GM12878 (cell line): ENCODE measurements around the gene TGFBR1. TPM values are rescaled to one million over a fixed set of nuclear protein-coding genes. Genes with fewer than 3 reads are reported as not detected.

Source experiments
- BHLHE40 ChIP-seq, 2 experiments: fragments of 450-650 bp in 1 of 2; IDR thresholded peaks; 2 replicates each; pipeline ENCODE4 v1.6.1; 2011 to 2017; ENCODE audit warnings: low read depth in 2 of 2, borderline replicate concordance in 1 of 2, improper control_type of control experiment in 1 of 2, low read length in 1 of 2, mild to moderate bottlenecking in 1 of 2
- CBX3 ChIP-seq: fragments of 200-600 bp; sonication (generic); IDR thresholded peaks from 2 replicates; pipeline ENCODE4 v1.6.1; 2016; ENCODE audit warnings: low read depth, borderline replicate concordance
- EGR1 ChIP-seq, 2 experiments: IDR thresholded peaks; 1 replicate in 1 of 2; 2 replicates in 1 of 2; pipeline ENCODE4 v1.6.1; 2011 to 2012; ENCODE audit warnings: low read depth in 2 of 2, low read length in 2 of 2, borderline replicate concordance in 1 of 2, mild to moderate bottlenecking in 1 of 2, moderate library complexity in 1 of 2
- ETV6 ChIP-seq, 2 experiments: fragments of 450-650 bp in 1 of 2; IDR thresholded peaks in 1 of 2; conservative IDR thresholded peaks in 1 of 2; 2 replicates each; pipeline ENCODE4 v1.6.1; 2014; ENCODE audit warnings: antibody characterized with exemption in 1 of 2, borderline replicate concordance in 1 of 2, low read depth in 1 of 2, mild to moderate bottlenecking in 1 of 2, moderate library complexity in 1 of 2
- GATAD2B ChIP-seq: fragments of 450-650 bp; conservative IDR thresholded peaks from 2 replicates; pipeline ENCODE4 v1.6.1; 2017; ENCODE audit warnings: low read depth, mild to moderate bottlenecking, moderate library complexity
- HDGF ChIP-seq: fragments of 450-650 bp; IDR thresholded peaks from 2 replicates; pipeline ENCODE4 v1.6.1; 2016; ENCODE audit warnings: antibody characterized with exemption
- IRF4 ChIP-seq: IDR thresholded peaks from 2 replicates; pipeline ENCODE4 v1.6.1; 2011; ENCODE audit warnings: low read depth, low read length
- LARP7 ChIP-seq: fragments of 450-650 bp; IDR thresholded peaks from 2 replicates; pipeline ENCODE4 v1.6.1; 2017; ENCODE audit warnings: mild to moderate bottlenecking
- MTA2 ChIP-seq: fragments of 450-650 bp; IDR thresholded peaks from 2 replicates; pipeline ENCODE4 v1.6.1; 2016; ENCODE audit warnings: low read depth, mild to moderate bottlenecking, moderate library complexity
- RCOR1 ChIP-seq: conservative IDR thresholded peaks from 2 replicates; pipeline ENCODE4 v1.6.1; 2012; ENCODE audit warnings: low read depth, low read length, improper control_type of control experiment
- SMAD1 ChIP-seq: fragments of 450-650 bp; IDR thresholded peaks from 2 replicates; pipeline ENCODE4 v1.6.1; 2018; ENCODE audit warnings: mild to moderate bottlenecking, low read depth; ENCODE audit not compliant: partially characterized antibody
- SMAD5 ChIP-seq: IDR thresholded peaks from 2 replicates; pipeline ENCODE4 v1.6.1; 2016; ENCODE audit warnings: antibody characterized with exemption, low read depth
- SREBF1 ChIP-seq: IDR thresholded peaks from 2 replicates; pipeline ENCODE4 v1.6.1; 2012; ENCODE audit warnings: mild to moderate bottlenecking, low read length
- STAT1 ChIP-seq: fragments of 450-650 bp; conservative IDR thresholded peaks from 2 replicates; pipeline ENCODE4 v1.6.1; 2014; ENCODE audit warnings: antibody characterized with exemption, mild to moderate bottlenecking
- STAT3 ChIP-seq: IDR thresholded peaks from 2 replicates; pipeline ENCODE4 v1.6.1; 2011; ENCODE audit warnings: low read depth, low read length, improper control_type of control experiment
- SUZ12 ChIP-seq: fragments of 200-600 bp; sonication (generic); IDR thresholded peaks from one replicate; pipeline ENCODE4 v1.6.1; 2018; ENCODE audit warnings: antibody characterized with exemption, mild to moderate bottlenecking; ENCODE audit not compliant: unreplicated experiment
- TCF3 ChIP-seq: IDR thresholded peaks from 2 replicates; pipeline ENCODE4 v1.6.1; 2012; ENCODE audit warnings: low read depth, mild to moderate bottlenecking, low read length, borderline replicate concordance; ENCODE audit not compliant: insufficient read depth
- ZNF384 ChIP-seq: IDR thresholded peaks from 2 replicates; pipeline ENCODE4 v1.6.1; 2012; ENCODE audit warnings: low read depth, mild to moderate bottlenecking, low read length, improper control_type of control experiment, borderline replicate concordance
- polyA plus RNA-seq, 11 experiments: library from polyadenylated mRNA; depleted of rRNA in 4 of 11; unstranded in 6 of 11; stranded (reverse) in 5 of 11; fragments of >200 nt; fragmentation: Nextera tagmentation in 4 of 11; fragmentation: Illumina TruSeq in 1 of 11; extraction: Ambion mirVana in 4 of 11; extraction: Trizol in 1 of 11; gene quantifications; 1 replicate in 1 of 11; 2 replicates in 10 of 11; pipeline versions ENCODE4 v1.2.1 to v1.2.3, GENCODE V29; 2011 to 2016; ENCODE audit warnings: inconsistent platforms in 2 of 11, missing spikeins in 2 of 11, low read depth in 1 of 11
- total RNA-seq, 4 experiments: library from RNA; depleted of rRNA in 3 of 4; stranded (reverse); fragments of >200 nt in 3 of 4; fragmentation: Illumina TruSeq in 1 of 4; extraction: Trizol in 1 of 4; gene quantifications; 2 replicates each; pipeline versions ENCODE4 v1.2.1 to v1.2.3, GENCODE V29; 2013 to 2021
- TF ChIP-seq, protein P1 (sequence below): IDR thresholded peaks from 2 replicates; pipeline ENCODE4 v1.6.1; 2011; ENCODE audit warnings: low read depth, low read length, improper control_type of control experiment, borderline replicate concordance
- TF ChIP-seq, protein P2 (sequence below): fragments of 450-650 bp; IDR thresholded peaks from 2 replicates; pipeline ENCODE4 v1.6.1; 2018; ENCODE audit warnings: borderline replicate concordance, mild to moderate bottlenecking; ENCODE audit not compliant: partially characterized antibody
- TF ChIP-seq, protein P3 (sequence below): fragments of 450-650 bp; IDR thresholded peaks from 2 replicates; pipeline ENCODE4 v1.6.1; 2017; ENCODE audit warnings: mild to moderate bottlenecking, moderate library complexity
- TF ChIP-seq, protein P4 (sequence below): fragments of 150-350 bp; IDR thresholded peaks from 2 replicates; pipeline ENCODE4 v1.6.1; 2014; ENCODE audit warnings: mild to moderate bottlenecking, low read depth, low read length

The TGFBR1 gene
- total and polyA plus RNA-seq, 10 of the 15 experiments (the other 5 are each of a cell fraction or from before 2014, with no cell fraction given): 2.9 to 27.2 (median 16.6) TPM

DNA sequence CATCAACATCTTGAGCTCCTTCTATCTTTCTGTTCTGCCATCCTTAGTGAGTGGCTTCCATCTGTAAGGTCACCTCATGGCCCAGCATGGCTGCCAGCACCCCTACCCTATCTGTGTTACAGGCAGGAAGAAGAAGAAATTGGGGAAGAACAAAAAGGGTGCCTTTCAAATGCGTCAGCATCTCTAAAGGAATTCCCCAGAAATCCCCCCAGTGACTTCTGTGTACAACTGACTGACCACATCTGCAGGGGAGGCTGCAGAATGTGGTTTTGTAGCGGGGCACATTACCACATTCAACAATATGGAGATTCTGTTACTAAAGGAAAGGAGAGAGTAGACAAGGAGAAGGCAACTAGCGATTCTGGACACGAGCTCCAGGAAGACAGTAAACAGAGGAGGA is 76.7 kb downstream of the TGFBR1 start (continued):
- TF ChIP-seq EGR1 (IDR thresholded peaks at IDR 0.05; ENCODE audit: borderline replicate concordance in 1 of 2, low read depth in 2 of 2, low read length in 2 of 2) (0 out of 3 replicates have a peak, but pooled peaks of 1 of the 2 experiments have one; percentile 26), RCOR1 (no peak), GATAD2B (peak; percentile 88), HDGF (no peak), STAT3 (no peak), TCF3 (0 out of 2 replicates have a peak, but pooled peaks have one; percentile 59), LARP7 (no peak; the same call in 1 of the 2 replicates), MTA2 (peak; percentile 91; the same call in 1 of the 2 replicates), SMAD5 (no peak), ETV6 (conservative IDR thresholded peaks at IDR 0.05 in 1 of 2, IDR thresholded peaks at IDR 0.05 in 1 of 2; ENCODE audit: borderline replicate concordance in 1 of 2, low read depth in 1 of 2) (no peak; a peak in 2 of 4 replicates), SREBF1 (no peak), SUZ12 (no peak), SMAD1 (no peak), CBX3 (no peak), ZNF384 (no peak), IRF4 (peak; percentile 54; the same call in 1 of the 2 replicates), BHLHE40 (IDR thresholded peaks at IDR 0.05; ENCODE audit: borderline replicate concordance in 1 of 2, low read depth in 2 of 2, low read length in 1 of 2) (peak; percentile 75 to 77), STAT1 (no peak)
- TF ChIP-seq, protein P1, sequence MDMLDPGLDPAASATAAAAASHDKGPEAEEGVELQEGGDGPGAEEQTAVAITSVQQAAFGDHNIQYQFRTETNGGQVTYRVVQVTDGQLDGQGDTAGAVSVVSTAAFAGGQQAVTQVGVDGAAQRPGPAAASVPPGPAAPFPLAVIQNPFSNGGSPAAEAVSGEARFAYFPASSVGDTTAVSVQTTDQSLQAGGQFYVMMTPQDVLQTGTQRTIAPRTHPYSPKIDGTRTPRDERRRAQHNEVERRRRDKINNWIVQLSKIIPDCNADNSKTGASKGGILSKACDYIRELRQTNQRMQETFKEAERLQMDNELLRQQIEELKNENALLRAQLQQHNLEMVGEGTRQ: no peak
- TF ChIP-seq, protein P2, sequence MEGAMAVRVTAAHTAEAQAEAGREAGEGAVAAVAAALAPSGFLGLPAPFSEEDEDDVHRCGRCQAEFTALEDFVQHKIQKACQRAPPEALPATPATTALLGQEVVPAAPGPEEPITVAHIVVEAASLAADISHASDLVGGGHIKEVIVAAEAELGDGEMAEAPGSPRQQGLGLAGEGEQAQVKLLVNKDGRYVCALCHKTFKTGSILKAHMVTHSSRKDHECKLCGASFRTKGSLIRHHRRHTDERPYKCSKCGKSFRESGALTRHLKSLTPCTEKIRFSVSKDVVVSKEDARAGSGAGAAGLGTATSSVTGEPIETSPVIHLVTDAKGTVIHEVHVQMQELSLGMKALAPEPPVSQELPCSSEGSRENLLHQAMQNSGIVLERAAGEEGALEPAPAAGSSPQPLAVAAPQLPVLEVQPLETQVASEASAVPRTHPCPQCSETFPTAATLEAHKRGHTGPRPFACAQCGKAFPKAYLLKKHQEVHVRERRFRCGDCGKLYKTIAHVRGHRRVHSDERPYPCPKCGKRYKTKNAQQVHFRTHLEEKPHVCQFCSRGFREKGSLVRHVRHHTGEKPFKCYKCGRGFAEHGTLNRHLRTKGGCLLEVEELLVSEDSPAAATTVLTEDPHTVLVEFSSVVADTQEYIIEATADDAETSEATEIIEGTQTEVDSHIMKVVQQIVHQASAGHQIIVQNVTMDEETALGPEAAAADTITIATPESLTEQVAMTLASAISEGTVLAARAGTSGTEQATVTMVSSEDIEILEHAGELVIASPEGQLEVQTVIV: no peak
- TF ChIP-seq, protein P3, sequence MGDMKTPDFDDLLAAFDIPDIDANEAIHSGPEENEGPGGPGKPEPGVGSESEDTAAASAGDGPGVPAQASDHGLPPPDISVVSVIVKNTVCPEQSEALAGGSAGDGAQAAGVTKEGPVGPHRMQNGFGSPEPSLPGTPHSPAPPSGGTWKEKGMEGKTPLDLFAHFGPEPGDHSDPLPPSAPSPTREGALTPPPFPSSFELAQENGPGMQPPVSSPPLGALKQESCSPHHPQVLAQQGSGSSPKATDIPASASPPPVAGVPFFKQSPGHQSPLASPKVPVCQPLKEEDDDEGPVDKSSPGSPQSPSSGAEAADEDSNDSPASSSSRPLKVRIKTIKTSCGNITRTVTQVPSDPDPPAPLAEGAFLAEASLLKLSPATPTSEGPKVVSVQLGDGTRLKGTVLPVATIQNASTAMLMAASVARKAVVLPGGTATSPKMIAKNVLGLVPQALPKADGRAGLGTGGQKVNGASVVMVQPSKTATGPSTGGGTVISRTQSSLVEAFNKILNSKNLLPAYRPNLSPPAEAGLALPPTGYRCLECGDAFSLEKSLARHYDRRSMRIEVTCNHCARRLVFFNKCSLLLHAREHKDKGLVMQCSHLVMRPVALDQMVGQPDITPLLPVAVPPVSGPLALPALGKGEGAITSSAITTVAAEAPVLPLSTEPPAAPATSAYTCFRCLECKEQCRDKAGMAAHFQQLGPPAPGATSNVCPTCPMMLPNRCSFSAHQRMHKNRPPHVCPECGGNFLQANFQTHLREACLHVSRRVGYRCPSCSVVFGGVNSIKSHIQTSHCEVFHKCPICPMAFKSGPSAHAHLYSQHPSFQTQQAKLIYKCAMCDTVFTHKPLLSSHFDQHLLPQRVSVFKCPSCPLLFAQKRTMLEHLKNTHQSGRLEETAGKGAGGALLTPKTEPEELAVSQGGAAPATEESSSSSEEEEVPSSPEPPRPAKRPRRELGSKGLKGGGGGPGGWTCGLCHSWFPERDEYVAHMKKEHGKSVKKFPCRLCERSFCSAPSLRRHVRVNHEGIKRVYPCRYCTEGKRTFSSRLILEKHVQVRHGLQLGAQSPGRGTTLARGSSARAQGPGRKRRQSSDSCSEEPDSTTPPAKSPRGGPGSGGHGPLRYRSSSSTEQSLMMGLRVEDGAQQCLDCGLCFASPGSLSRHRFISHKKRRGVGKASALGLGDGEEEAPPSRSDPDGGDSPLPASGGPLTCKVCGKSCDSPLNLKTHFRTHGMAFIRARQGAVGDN: peak; percentile 90
- TF ChIP-seq, protein P4, sequence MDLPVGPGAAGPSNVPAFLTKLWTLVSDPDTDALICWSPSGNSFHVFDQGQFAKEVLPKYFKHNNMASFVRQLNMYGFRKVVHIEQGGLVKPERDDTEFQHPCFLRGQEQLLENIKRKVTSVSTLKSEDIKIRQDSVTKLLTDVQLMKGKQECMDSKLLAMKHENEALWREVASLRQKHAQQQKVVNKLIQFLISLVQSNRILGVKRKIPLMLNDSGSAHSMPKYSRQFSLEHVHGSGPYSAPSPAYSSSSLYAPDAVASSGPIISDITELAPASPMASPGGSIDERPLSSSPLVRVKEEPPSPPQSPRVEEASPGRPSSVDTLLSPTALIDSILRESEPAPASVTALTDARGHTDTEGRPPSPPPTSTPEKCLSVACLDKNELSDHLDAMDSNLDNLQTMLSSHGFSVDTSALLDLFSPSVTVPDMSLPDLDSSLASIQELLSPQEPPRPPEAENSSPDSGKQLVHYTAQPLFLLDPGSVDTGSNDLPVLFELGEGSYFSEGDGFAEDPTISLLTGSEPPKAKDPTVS: no peak
